ENCODE results near the gene ACTL6B.
A peak's percentile ranks its signal among the peaks of the same experiment; 100 is the strongest.

ACTL6B gene

DNA sequence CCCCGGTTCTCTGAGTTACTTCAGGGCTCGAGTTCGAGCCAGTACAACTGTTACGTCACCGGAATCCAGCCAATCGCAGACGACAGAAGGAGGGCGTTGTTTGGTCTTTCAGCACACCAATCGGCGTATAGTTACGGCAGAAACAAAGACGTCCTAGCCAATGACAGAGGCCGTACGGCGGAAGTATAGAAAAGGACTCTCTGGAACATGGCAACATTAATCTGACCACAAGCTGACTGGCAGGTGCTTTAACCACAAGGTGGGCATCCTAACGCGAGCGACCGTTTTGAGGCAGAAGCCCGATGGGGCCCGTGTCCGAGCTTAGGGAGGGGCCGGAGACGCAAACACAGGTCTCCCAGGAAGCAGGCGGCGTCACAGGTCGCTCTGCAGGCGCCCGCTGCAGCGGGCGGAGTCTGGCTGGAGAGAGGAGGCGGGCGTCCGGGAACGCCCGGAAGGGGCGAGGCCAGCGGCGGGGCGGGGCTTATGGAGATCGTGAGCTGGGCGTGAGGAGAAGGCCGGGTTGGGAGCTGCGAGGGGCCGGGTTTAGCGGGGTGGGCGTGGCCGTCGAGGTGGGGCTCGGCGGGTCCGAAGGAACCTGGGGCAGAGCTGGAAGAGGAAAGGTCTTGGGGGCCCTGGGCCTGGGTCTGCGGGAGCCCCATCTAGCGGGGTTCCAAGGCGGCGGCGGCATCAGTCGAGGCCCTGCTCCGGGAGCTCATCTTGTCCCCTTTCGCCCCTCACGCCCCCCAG, 44.1 kb downstream of the ACTL6B start, which contains the start of gene MOSPD3:
TSS of gene MOSPD3 (plus strand) at position 558 of the 747 bp plus-strand sequence. CDS start 252 bp downstream, outside the sequence.
- no peaks in the 10 kb centered on the region for H3K36me3 ChIP-seq (ENCODE audit: control insufficient read depth, insufficient read depth, low read length)
- no peaks in the 10 kb centered on the region for H3K79me1 ChIP-seq (ENCODE audit: low read length)
- H4K5ac ChIP-seq (ENCODE audit: low read length) = no peak within 1 kb of the TSS
- H3K79me2 ChIP-seq (ENCODE audit: control insufficient read depth, insufficient read depth, low read length) = no peaks in the 10 kb centered on the region
- H3K4me3 ChIP-seq (ENCODE audit: low read length) = peak within 1 kb of the TSS; percentile 82
- H3K27me3 ChIP-seq (ENCODE audit: insufficient read depth, low read length, poor library complexity) = no peaks in the 10 kb centered on the region
- no CpG with 5 or more reads among the region's 61 CpGs for WGBS (ENCODE audit: extremely low coverage, insufficient coverage, low lambda C conversion rate)
- H3K4ac ChIP-seq (ENCODE audit: low read depth, low read length) = peak within 1 kb of the TSS; percentile 6
- H2BK120ac ChIP-seq (ENCODE audit: low read depth, low read length) = no peak within 1 kb of the TSS
- no peaks in the 10 kb centered on the region for H3K4me1 ChIP-seq (ENCODE audit: control insufficient read depth, low read depth, low read length)
- H3K27ac ChIP-seq (ENCODE audit: low read depth, low read length) = peak within 1 kb of the TSS; percentile 46
- peak within 1 kb of the TSS; percentile 91 for H3K56ac ChIP-seq (ENCODE audit: low read length)
- H2BK5ac ChIP-seq (ENCODE audit: low read length) = no peak within 1 kb of the TSS
- H3K4me2 ChIP-seq (ENCODE audit: low read length) = peak within 1 kb of the TSS; percentile 93
- DNase-seq = peak; percentile 100
- peak within 1 kb of the TSS; percentile 89 for H3K18ac ChIP-seq (ENCODE audit: low read length)
- H3K9ac ChIP-seq (ENCODE audit: low read length) = peak within 1 kb of the TSS; percentile 87
- H3K23ac ChIP-seq (ENCODE audit: low read length) = peak within 1 kb of the TSS; percentile 16
- peak within 1 kb of the TSS; percentile 69 for H2AK5ac ChIP-seq (ENCODE audit: low read length)
- no peak within 1 kb of the TSS for H2BK15ac ChIP-seq (replicated peaks; ENCODE audit: low read depth)
- no peak within 1 kb of the TSS for H4K8ac ChIP-seq (ENCODE audit: low read depth, low read length)

- WGBS (ENCODE audit: extremely low coverage, insufficient coverage, low lambda C conversion rate) = no CpG with 5 or more reads among the region's 5 CpGs
- no peak for DNase-seq
- Histone ChIP-seq H3K79me2 (ENCODE audit: control insufficient read depth, insufficient read depth, low read length) (no peaks in the 10 kb centered on the region), H3K9ac (ENCODE audit: low read length) (no peak overlapping the region), H3K36me3 (ENCODE audit: control insufficient read depth, insufficient read depth, low read length) (no peaks in the 10 kb centered on the region), H2AK5ac (ENCODE audit: low read length) (no peak overlapping the region), H3K23ac (ENCODE audit: low read length) (no peak overlapping the region), H3K18ac (ENCODE audit: low read length) (no peak overlapping the region), H3K56ac (ENCODE audit: low read length) (no peak overlapping the region), H4K5ac (ENCODE audit: low read length) (no peak overlapping the region), H3K4me2 (ENCODE audit: low read length) (no peak overlapping the region), H4K8ac (ENCODE audit: low read depth, low read length) (no peak overlapping the region), H2BK5ac (ENCODE audit: low read length) (no peak overlapping the region), H3K27ac (ENCODE audit: low read depth, low read length) (no peak overlapping the region), H3K4me1 (ENCODE audit: control insufficient read depth, low read depth, low read length) (no peaks in the 10 kb centered on the region), H3K27me3 (ENCODE audit: insufficient read depth, low read length, poor library complexity) (no peaks in the 10 kb centered on the region), H2BK15ac (replicated peaks; ENCODE audit: low read depth) (no peak overlapping the region), H3K4ac (ENCODE audit: low read depth, low read length) (no peak overlapping the region), H3K79me1 (ENCODE audit: low read length) (no peaks in the 10 kb centered on the region), H3K4me3 (ENCODE audit: low read length) (no peak overlapping the region), H2BK120ac (ENCODE audit: low read depth, low read length) (no peak overlapping the region)
Measured at GRCh38 chr7:100609958-100610357, 46.3 kb downstream of the ACTL6B start.

- Histone ChIP-seq H3K27ac (ENCODE audit: low read depth, low read length) (no peak overlapping the region), H3K18ac (ENCODE audit: low read length) (no peak overlapping the region), H3K4ac (ENCODE audit: low read depth, low read length) (no peak overlapping the region), H3K4me3 (ENCODE audit: low read length) (no peak overlapping the region), H3K56ac (ENCODE audit: low read length) (no peak overlapping the region), H3K23ac (ENCODE audit: low read length) (no peak overlapping the region), H4K5ac (ENCODE audit: low read length) (no peak overlapping the region), H2AK5ac (ENCODE audit: low read length) (no peak overlapping the region), H2BK15ac (replicated peaks; ENCODE audit: low read depth) (no peak overlapping the region), H3K79me2 (ENCODE audit: control insufficient read depth, insufficient read depth, low read length) (no peaks in the 10 kb centered on the region), H3K27me3 (ENCODE audit: insufficient read depth, low read length, poor library complexity) (no peaks in the 10 kb centered on the region), H2BK120ac (ENCODE audit: low read depth, low read length) (no peak overlapping the region), H2BK5ac (ENCODE audit: low read length) (no peak overlapping the region), H3K9ac (ENCODE audit: low read length) (no peak overlapping the region), H3K79me1 (ENCODE audit: low read length) (no peaks in the 10 kb centered on the region), H4K8ac (ENCODE audit: low read depth, low read length) (no peak overlapping the region), H3K4me1 (ENCODE audit: control insufficient read depth, low read depth, low read length) (peaks cover 8% of the 10 kb centered on the region), H3K36me3 (ENCODE audit: control insufficient read depth, insufficient read depth, low read length) (no peaks in the 10 kb centered on the region), H3K4me2 (ENCODE audit: low read length) (no peak overlapping the region)
- DNase-seq = no peak
- WGBS (ENCODE audit: extremely low coverage, insufficient coverage, low lambda C conversion rate) = no CpG with 5 or more reads among the region's 8 CpGs
Measured at GRCh38 chr7:100607111-100607510, 49.1 kb downstream of the ACTL6B start.

GRCh38 chr7:100606313-100606712, 49.9 kb downstream of the ACTL6B start:
- Histone ChIP-seq H2BK120ac (ENCODE audit: low read depth, low read length) (no peak overlapping the region), H2AK5ac (ENCODE audit: low read length) (no peak overlapping the region), H3K79me2 (ENCODE audit: control insufficient read depth, insufficient read depth, low read length) (no peaks in the 10 kb centered on the region), H4K5ac (ENCODE audit: low read length) (no peak overlapping the region), H3K36me3 (ENCODE audit: control insufficient read depth, insufficient read depth, low read length) (no peaks in the 10 kb centered on the region), H3K4me2 (ENCODE audit: low read length) (no peak overlapping the region), H3K27me3 (ENCODE audit: insufficient read depth, low read length, poor library complexity) (no peaks in the 10 kb centered on the region), H2BK15ac (replicated peaks; ENCODE audit: low read depth) (no peak overlapping the region), H3K56ac (ENCODE audit: low read length) (no peak overlapping the region), H3K23ac (ENCODE audit: low read length) (no peak overlapping the region), H2BK5ac (ENCODE audit: low read length) (no peak overlapping the region), H3K27ac (ENCODE audit: low read depth, low read length) (no peak overlapping the region), H3K18ac (ENCODE audit: low read length) (no peak overlapping the region), H3K79me1 (ENCODE audit: low read length) (no peaks in the 10 kb centered on the region), H4K8ac (ENCODE audit: low read depth, low read length) (no peak overlapping the region), H3K4me1 (ENCODE audit: control insufficient read depth, low read depth, low read length) (peaks cover 8% of the 10 kb centered on the region), H3K9ac (ENCODE audit: low read length) (no peak overlapping the region), H3K4ac (ENCODE audit: low read depth, low read length) (no peak overlapping the region), H3K4me3 (ENCODE audit: low read length) (no peak overlapping the region)
- DNase-seq = no peak
- WGBS (ENCODE audit: extremely low coverage, insufficient coverage, low lambda C conversion rate) = no CpG with 5 or more reads among the region's 12 CpGs

- WGBS (ENCODE audit: extremely low coverage, insufficient coverage, low lambda C conversion rate) = no CpG with 5 or more reads among the region's 68 CpGs
Measured at GRCh38 chr7:100604976-100605911, 51.0 kb downstream of the ACTL6B start.

More at GRCh38 chr7:100604976-100605911, 51.0 kb downstream of the ACTL6B start:
- H2BK120ac ChIP-seq (ENCODE audit: low read depth, low read length) = no peak overlapping the region
- no peak overlapping the region for H4K8ac ChIP-seq (ENCODE audit: low read depth, low read length)
- peak overlapping the region; percentile 73 for H3K9ac ChIP-seq (ENCODE audit: low read length)
- H3K79me2 ChIP-seq (ENCODE audit: control insufficient read depth, insufficient read depth, low read length) = no peaks in the 10 kb centered on the region
- no peak overlapping the region for H4K5ac ChIP-seq (ENCODE audit: low read length)
- DNase-seq = no peak
- no peak overlapping the region for H2BK15ac ChIP-seq (replicated peaks; ENCODE audit: low read depth)
- H3K4me1 ChIP-seq (ENCODE audit: control insufficient read depth, low read depth, low read length) = peaks cover 8% of the 10 kb centered on the region
- H3K4me3 ChIP-seq (ENCODE audit: low read length) = peak overlapping the region; percentile 24
- H3K23ac ChIP-seq (ENCODE audit: low read length) = no peak overlapping the region
- H3K4me2 ChIP-seq (ENCODE audit: low read length) = peak overlapping the region; percentile 30
- no peak overlapping the region for H3K18ac ChIP-seq (ENCODE audit: low read length)
- H3K27ac ChIP-seq (ENCODE audit: low read depth, low read length) = no peak overlapping the region
- no peaks in the 10 kb centered on the region for H3K27me3 ChIP-seq (ENCODE audit: insufficient read depth, low read length, poor library complexity)
- no peak overlapping the region for H2BK5ac ChIP-seq (ENCODE audit: low read length)
- H2AK5ac ChIP-seq (ENCODE audit: low read length) = no peak overlapping the region
- H3K56ac ChIP-seq (ENCODE audit: low read length) = peak overlapping the region; percentile 84
- no peaks in the 10 kb centered on the region for H3K36me3 ChIP-seq (ENCODE audit: control insufficient read depth, insufficient read depth, low read length)
- no peaks in the 10 kb centered on the region for H3K79me1 ChIP-seq (ENCODE audit: low read length)
- H3K4ac ChIP-seq (ENCODE audit: low read depth, low read length) = no peak overlapping the region

All from mesendoderm (in vitro differentiated cells).